Loucy (cell line): ENCODE results near the gene ZIC1.

Experiments used
- EZH2phosphoT487 ChIP-seq: fragments of 200-600 bp; IDR thresholded peaks from 2 replicates; pipeline ENCODE4 v1.6.1; 2018; ENCODE audit warnings: antibody characterized with exemption, mild to moderate bottlenecking, moderate library complexity, borderline replicate concordance
- TF ChIP-seq, protein P1 (sequence below): fragments of 200-600 bp; sonication (generic); conservative IDR thresholded peaks from 2 replicates; pipeline ENCODE4 v1.5.1; 2014; ENCODE audit warnings: mild to moderate bottlenecking, antibody characterized with exemption, low read length

DNA sequence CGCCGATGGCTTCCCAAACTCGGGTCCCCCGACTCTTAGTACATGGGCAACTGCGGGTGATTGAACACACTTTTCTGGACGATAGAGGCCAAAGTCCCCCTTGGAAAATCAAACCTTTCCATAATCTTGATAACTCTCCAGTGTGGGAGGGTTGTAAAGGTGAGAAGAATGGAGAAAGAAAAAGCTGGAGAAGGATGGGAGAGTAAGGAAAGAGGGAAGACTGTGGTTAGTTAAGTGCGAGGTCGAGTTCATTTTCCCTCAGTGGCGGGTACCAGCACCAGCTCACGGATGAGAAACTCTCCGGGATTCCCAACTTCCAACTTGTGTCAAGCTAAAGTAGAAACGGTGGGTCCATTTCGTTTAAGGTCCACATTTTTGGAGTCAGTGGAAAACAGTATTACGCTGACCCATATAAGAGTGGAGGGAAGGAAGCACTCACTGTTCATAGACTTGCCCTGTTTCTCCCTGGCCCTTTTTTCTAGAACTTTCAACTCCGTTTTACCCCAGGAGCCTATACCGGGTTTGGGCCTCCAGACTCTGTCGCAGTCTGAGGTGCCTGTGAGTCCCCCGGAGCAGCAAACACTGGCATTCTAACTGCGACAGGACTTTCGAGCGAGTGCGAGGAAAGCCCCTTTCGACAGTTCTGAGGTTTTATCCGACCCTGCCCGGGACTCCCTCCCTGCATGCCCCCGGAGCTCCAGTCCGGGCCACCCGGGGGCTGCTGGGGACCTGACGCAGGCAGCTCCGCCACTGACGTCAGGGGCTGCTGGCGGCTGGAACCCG lies 14.8 kb downstream of the ZIC1 start:
- TF ChIP-seq, protein P1, sequence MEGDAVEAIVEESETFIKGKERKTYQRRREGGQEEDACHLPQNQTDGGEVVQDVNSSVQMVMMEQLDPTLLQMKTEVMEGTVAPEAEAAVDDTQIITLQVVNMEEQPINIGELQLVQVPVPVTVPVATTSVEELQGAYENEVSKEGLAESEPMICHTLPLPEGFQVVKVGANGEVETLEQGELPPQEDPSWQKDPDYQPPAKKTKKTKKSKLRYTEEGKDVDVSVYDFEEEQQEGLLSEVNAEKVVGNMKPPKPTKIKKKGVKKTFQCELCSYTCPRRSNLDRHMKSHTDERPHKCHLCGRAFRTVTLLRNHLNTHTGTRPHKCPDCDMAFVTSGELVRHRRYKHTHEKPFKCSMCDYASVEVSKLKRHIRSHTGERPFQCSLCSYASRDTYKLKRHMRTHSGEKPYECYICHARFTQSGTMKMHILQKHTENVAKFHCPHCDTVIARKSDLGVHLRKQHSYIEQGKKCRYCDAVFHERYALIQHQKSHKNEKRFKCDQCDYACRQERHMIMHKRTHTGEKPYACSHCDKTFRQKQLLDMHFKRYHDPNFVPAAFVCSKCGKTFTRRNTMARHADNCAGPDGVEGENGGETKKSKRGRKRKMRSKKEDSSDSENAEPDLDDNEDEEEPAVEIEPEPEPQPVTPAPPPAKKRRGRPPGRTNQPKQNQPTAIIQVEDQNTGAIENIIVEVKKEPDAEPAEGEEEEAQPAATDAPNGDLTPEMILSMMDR: no peak
- TF ChIP-seq EZH2phosphoT487: no peak
